ENCODE data around the gene GBA3. TPM values are rescaled to one million over a fixed set of nuclear protein-coding genes. Genes with fewer than 3 reads are reported as not detected.

The GBA3 gene
- total and polyA plus RNA-seq, 9 donors = 0.06 to 5.4 (median 0.51) TPM; not detected in 3

DNA sequence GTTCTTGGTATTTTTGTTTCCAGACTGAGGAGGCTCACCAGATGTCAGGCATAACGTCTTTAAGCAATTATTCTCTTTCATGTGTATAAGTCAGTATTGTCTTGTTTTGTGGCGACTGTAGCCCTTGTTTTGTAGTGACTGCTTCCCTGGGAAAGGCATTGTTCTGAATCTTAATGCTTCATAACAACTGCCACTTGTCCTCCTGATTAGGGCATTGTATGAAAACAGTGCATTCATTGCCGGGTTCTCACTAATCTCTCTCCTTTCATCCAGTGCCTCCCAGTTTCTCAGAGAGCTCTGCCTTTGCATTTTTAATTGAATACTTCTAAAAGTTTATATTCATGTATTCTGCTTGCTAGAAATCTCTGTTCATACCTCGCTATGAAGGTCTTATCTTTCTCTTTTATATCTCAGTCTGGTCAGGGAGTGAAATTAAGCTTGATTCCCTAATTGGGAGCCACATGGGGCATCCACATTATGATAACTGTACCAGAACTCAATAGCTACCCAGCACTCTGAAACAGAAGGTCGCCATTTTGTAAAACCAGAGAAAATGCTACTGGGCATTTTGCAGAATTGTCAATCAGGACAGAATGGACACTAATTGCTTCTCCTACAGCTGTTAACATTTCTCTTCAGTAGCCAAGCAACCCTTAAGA lies 149.8 kb downstream of the GBA3 start:
- H3K27ac ChIP-seq = no peak overlapping the region
- H3K27me3 ChIP-seq = no peaks in the 10 kb centered on the region
- no peak overlapping the region for H3K4me3 ChIP-seq
- WGBS, 3 donors = 43 to 66% (median 47%) methylated on average over 5 of the region's 5 CpGs
- intact Hi-C loops (cut with DNase I) = no loop called here
- H3K4me1 ChIP-seq (ENCODE audit: insufficient read depth) = no peaks in the 10 kb centered on the region
- TF ChIP-seq, protein P1, sequence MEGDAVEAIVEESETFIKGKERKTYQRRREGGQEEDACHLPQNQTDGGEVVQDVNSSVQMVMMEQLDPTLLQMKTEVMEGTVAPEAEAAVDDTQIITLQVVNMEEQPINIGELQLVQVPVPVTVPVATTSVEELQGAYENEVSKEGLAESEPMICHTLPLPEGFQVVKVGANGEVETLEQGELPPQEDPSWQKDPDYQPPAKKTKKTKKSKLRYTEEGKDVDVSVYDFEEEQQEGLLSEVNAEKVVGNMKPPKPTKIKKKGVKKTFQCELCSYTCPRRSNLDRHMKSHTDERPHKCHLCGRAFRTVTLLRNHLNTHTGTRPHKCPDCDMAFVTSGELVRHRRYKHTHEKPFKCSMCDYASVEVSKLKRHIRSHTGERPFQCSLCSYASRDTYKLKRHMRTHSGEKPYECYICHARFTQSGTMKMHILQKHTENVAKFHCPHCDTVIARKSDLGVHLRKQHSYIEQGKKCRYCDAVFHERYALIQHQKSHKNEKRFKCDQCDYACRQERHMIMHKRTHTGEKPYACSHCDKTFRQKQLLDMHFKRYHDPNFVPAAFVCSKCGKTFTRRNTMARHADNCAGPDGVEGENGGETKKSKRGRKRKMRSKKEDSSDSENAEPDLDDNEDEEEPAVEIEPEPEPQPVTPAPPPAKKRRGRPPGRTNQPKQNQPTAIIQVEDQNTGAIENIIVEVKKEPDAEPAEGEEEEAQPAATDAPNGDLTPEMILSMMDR (IDR thresholded peaks at IDR 0.05) = no peak
- no peak for TF ChIP-seq POLR2A (IDR thresholded peaks at IDR 0.05)
- TF ChIP-seq EP300 (IDR thresholded peaks at IDR 0.05) = no peak
- H3K36me3 ChIP-seq = no peaks in the 10 kb centered on the region
- DNase-seq = no peak
- H3K9me3 ChIP-seq = no peaks in the 10 kb centered on the region

GRCh38 chr4:22848332-22848731 lies 155.6 kb downstream of the GBA3 start:
- H3K4me1 ChIP-seq (ENCODE audit: insufficient read depth) = no peaks in the 10 kb centered on the region
- 0 to 85% (median 79%) methylated on average over 1 of the region's 1 CpG for WGBS, 3 donors

GRCh38 chr4:22850055-22850454 lies 157.3 kb downstream of the GBA3 start:
- no peak for DNase-seq
- H3K4me3 ChIP-seq = no peak overlapping the region
- intact Hi-C loops (cut with DNase I) = no loop called here
- no peaks in the 10 kb centered on the region for H3K4me1 ChIP-seq (ENCODE audit: insufficient read depth)
- TF ChIP-seq POLR2A (IDR thresholded peaks at IDR 0.05) (no peak), EP300 (IDR thresholded peaks at IDR 0.05) (no peak)
- TF ChIP-seq, protein P1 (IDR thresholded peaks at IDR 0.05) = no peak
- H3K9me3 ChIP-seq = no peaks in the 10 kb centered on the region
- no peaks in the 10 kb centered on the region for H3K36me3 ChIP-seq
- H3K27me3 ChIP-seq = no peaks in the 10 kb centered on the region
- no peak overlapping the region for H3K27ac ChIP-seq

More at GRCh38 chr4:22848332-22848731, 155.6 kb downstream of the GBA3 start:
- no peaks in the 10 kb centered on the region for H3K27me3 ChIP-seq
- no peak overlapping the region for H3K4me3 ChIP-seq
- DNase-seq = no peak
- intact Hi-C loops (cut with DNase I) = no loop called here
- no peak overlapping the region for H3K27ac ChIP-seq
- TF ChIP-seq POLR2A (IDR thresholded peaks at IDR 0.05) (no peak), EP300 (IDR thresholded peaks at IDR 0.05) (no peak)
- TF ChIP-seq, protein P1 (IDR thresholded peaks at IDR 0.05) = no peak
- H3K9me3 ChIP-seq = no peaks in the 10 kb centered on the region
- no peaks in the 10 kb centered on the region for H3K36me3 ChIP-seq

DNA sequence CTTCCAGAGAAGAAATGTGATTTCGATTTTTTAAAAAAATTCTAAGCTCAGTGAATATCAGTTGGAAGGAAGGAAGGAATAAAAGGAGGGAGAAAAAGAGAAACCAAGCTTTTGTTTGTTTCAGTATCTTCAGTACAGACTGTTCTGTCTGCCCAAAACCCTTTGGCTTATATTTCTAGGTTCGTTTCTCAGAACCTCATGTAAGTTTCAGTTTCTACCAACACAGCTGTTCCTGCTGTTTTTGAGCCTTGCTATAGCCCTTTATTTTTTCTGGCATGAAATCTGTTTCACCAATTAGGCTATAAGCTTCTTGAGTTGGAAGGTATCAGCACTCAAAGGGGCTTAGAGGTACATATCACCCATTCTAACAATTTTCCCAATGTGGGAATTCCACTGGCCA lies 157.9 kb downstream of the GBA3 start:
- TF ChIP-seq, protein P1 (IDR thresholded peaks at IDR 0.05) = no peak
- TF ChIP-seq EP300 (IDR thresholded peaks at IDR 0.05) (no peak), POLR2A (IDR thresholded peaks at IDR 0.05) (no peak)

More for the DNA sequence above, 157.9 kb downstream of the GBA3 start:
- intact Hi-C loops (cut with DNase I) = no loop called here
- Histone ChIP-seq H3K4me3 (no peak overlapping the region), H3K36me3 (no peaks in the 10 kb centered on the region), H3K9me3 (no peaks in the 10 kb centered on the region), H3K4me1 (ENCODE audit: insufficient read depth) (no peaks in the 10 kb centered on the region), H3K27ac (no peak overlapping the region), H3K27me3 (no peaks in the 10 kb centered on the region)
- no peak for DNase-seq
- 21 to 33% (median 27%) methylated on average over 2 of the region's 2 CpGs for WGBS, 3 donors
